NCI-H1092 (cell line): ENCODE data around the gene MRM1.
"Not testable (repeated sequence)": the region's sequence is repeated elsewhere in the genome, so short reads cannot be mapped to it uniquely, and the experiment has no call there.

Source experiments
- DNase-seq: peaks from one replicate; lab custom pipeline; 2025; lab: John Stamatoyannopoulos, UW

The MRM1 gene

DNA sequence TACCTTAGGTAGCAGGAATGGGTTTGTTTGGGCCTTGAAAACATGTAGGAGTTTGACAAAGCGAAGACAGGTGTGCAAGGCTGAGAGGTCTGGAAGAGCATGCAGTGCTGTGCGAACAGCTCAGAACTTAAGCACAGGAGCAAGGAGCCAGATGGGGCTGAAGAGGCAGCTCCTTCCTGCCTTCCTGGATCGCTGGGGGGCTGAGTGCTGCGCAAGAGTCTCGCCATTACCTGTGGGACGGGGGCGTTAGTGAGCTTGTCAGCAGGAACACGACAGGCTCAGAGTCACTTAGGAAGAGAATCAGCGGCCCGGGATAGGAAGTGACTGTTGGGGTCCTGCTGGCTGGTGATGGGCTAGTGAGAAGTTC lies 464 bp upstream of the MRM1 start:
- no peak for DNase-seq

GRCh38 chr17:36602030-36602748 lies 806 bp downstream of the MRM1 start:
- no peak for DNase-seq

- DNase-seq = peak; percentile 57
Measured at GRCh38 chr17:36602924-36603384, 1.6 kb downstream of the MRM1 start.

DNA sequence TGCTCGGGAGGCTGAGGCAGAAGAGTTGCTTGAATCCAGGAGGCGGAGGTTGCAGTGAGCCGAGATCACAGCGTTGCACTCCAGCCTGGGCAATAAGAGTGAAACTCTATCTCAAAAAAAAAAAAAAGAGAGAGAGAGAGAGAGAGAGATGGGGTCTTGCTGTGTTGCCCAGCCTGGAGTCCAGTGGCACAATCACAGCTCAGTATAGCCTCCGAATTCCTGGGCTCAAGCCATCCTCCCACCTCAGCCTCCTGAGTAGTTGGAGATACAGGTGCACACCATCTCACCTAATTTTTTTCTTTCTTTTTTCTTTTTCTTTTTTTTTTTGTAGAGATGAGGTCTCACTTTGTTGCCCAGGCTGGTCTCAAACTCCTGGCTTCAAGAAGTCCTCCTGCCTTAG lies 3.6 kb downstream of the MRM1 start:
- DNase-seq = not testable (repeated sequence)

- no peak for DNase-seq
Measured at GRCh38 chr17:36608280-36608679, 6.9 kb downstream of the MRM1 start.

- DNase-seq = peak; percentile 74
Measured at GRCh38 chr17:36608794-36609497, 7.6 kb downstream of the MRM1 start.

- DNase-seq = no peak
Measured at GRCh38 chr17:36609498-36609862, 8.1 kb downstream of the MRM1 start.

- no peak for DNase-seq
Measured at GRCh38 chr17:36610474-36610873, 9.1 kb downstream of the MRM1 start.

DNA sequence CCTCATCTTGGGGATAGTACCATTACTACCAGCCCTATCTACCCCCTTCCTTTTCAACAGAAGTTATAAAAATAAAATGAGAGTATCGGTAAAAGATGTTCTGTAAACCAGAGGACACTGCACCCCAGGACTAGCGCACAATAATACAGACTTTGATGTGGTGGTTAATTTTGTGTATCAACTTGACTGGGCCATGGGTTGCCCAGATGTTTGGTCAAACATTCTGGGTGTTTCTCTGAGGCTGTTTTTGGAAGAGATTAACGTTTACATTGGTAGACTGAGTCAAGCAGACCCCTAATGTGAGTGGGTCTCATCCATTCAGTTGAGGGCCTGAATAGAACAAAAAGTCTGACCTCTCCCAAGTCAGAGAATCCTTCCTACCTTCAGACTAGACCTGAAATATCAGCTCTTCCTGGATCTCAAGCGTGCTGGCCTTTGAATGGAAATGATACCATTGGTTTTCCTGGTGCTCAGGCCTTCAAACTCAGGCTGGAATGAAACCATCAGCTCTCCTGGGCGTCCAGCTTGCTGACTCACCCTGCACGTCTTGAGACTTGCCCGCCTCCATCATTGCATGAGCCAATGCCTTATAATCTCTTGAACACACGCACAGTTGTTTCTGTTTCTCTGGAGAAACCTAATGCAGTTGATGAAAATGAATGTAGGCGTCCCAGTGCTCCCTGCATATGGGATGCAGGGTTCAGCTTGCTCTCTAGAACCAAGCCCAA lies 10.1 kb downstream of the MRM1 start:
- no peak for DNase-seq

DNA sequence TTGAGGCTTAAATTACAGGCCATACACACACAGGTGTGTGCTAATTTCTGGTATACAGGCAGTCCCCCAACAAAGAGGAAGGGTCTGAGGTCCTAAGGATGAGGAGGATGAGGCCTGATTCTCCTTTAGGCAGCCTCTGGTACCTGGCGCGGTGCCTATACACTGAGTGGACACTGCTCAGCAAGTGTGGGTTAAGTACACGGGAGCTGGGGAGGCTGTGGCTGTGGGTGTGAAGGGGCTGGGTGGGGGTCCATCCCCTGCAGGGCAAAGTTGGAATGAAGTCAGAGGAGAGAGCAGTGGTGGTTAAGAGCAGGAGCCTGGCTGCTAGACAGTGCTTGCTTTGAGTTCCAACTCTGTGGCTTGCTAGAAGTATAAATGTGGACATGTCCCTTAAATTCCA lies 10.9 kb downstream of the MRM1 start:
- no peak for DNase-seq

DNA sequence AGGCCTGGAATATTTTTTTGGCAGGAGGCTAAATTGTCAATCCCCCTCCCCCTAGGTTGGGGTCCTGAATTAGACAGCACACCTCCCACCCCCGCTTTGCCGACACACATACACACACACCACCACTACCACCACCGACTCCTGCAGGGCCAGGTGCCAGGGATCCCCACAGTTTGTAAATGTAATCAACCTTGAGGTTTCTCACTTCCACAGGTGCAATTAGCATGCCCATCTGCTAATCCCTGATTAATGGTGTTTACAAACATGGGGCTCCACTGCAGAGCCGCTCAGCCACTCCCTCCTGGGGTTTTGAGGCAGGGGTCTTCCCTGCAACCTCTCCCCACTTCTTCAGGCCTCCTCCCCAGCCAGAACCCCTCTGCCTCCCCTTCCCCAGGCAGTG lies 11.8 kb downstream of the MRM1 start:
- no peak for DNase-seq

- no peak for DNase-seq
Measured at GRCh38 chr17:36614081-36614480, 12.7 kb downstream of the MRM1 start.

GRCh38 chr17:36614933-36615332 lies 13.6 kb downstream of the MRM1 start:
- no peak for DNase-seq

GRCh38 chr17:36616061-36617029 lies 15.0 kb downstream of the MRM1 start:
- no peak for DNase-seq

- DNase-seq = no peak
Measured at GRCh38 chr17:36617773-36618172, 16.4 kb downstream of the MRM1 start.

DNA sequence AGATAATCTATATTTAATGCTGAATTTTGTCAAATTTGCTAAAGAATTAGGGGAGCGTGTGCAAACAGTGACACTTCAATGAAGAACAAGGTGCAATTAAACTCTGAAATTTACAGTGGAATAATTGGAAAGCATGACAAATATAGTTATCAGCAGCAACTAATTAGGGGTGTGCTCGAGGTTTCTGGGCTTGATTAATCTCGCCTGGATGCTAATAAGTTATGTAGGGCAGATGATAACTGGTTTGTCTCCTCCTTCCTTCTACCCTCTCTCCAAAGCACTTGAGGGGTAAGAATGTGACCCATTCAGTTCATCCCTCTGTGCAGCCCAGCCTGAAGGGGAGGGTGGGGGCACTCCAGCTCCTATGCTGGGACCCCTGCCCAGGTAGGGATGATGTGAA lies 21.9 kb downstream of the MRM1 start:
- no peak for DNase-seq

- no peak for DNase-seq
Measured at GRCh38 chr17:36625188-36625587, 23.8 kb downstream of the MRM1 start.

GRCh38 chr17:36627101-36627500 lies 25.7 kb downstream of the MRM1 start:
- peak; percentile 77 for DNase-seq

GRCh38 chr17:36628576-36628975 lies 27.2 kb downstream of the MRM1 start:
- DNase-seq = no peak

DNA sequence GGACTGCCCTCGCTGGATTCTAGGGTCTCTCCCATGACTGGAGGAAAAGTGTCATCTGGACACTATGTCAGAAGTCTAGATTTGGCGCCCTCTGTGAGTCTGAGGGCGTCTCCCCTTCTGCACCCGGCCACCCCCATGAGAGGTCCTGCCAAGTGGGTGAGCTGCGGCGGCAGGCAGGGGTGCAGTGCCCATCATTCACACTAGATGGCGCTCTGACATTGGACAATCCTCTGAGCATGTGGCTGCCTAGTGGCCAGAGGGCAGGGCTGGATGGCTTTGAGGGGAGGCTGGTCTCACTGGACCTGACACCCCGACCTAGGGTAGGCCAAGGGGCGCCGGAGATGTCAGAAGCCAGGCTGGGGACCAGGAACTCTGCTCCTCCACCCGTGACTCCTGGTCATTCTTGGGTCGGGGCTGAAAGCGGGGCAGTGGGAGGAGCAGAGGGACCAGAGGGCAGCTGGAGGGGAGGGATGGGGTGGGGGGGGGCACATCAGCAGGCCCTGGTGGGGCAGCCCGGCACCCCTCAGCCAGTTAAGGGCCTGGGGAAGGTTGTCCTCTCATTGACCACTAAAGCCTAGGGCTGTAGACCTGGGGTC lies 28.0 kb downstream of the MRM1 start:
- DNase-seq = peak; percentile 68

DNA sequence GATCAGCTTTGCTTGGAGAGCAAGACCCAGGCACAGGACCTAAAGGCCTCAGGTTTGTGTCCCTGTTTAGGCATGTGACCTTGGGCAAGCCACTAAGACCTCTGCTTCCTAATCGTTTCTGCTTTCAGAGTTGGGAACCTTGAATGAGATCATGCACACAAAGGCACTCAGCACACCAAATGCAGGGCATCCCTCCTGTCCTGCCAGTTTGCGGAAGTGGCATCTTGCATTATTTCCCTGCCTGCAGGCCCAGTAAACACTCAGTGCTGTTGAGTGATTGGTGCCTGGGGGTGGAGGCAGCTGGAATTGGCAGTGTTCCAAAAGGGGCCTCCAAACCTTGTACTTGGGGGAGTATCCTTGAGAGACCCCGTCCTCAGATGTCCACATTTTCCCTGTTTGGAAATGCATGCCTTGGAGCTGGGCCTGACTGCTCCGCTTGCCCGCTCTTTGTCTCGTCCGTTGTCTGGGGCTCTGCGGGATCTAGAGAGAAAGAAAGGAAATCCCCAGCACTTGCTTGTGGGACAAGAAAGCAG lies 28.7 kb downstream of the MRM1 start:
- DNase-seq = no peak
